ENCODE results near the gene SLX9. TPM values are rescaled to one million over a fixed set of nuclear protein-coding genes. Genes with fewer than 3 reads are reported as not detected.
"Not testable (repeated sequence)": the region's sequence is repeated elsewhere in the genome, so short reads cannot be mapped to it uniquely, and the experiment has no call there.

Gene SLX9
- total RNA-seq, 1 experiment from 2014 or later: 46.9 TPM

GRCh38 chr21:44902268-44903049, 37.4 kb upstream of the SLX9 start:
- no peak for DNase-seq (ENCODE audit: low read depth)

GRCh38 chr21:44903050-44903685, 36.7 kb upstream of the SLX9 start:
- no peak for DNase-seq (ENCODE audit: low read depth)

- no peak for DNase-seq (ENCODE audit: low read depth)
Measured at GRCh38 chr21:44903689-44904088, 36.1 kb upstream of the SLX9 start.

GRCh38 chr21:44904141-44904923, 35.5 kb upstream of the SLX9 start:
- no peak for DNase-seq (ENCODE audit: low read depth)

GRCh38 chr21:44905016-44905727, 34.7 kb upstream of the SLX9 start:
- no peak for DNase-seq (ENCODE audit: low read depth)

GRCh38 chr21:44905728-44906090, 34.1 kb upstream of the SLX9 start:
- no peak for DNase-seq (ENCODE audit: low read depth)

- DNase-seq (ENCODE audit: low read depth): no peak
Measured at GRCh38 chr21:44907225-44907965, 32.4 kb upstream of the SLX9 start.

- no peak for DNase-seq (ENCODE audit: low read depth)
Measured at GRCh38 chr21:44907966-44908895, 31.6 kb upstream of the SLX9 start.

GRCh38 chr21:44908908-44909307, 30.9 kb upstream of the SLX9 start:
- DNase-seq (ENCODE audit: low read depth): no peak

GRCh38 chr21:44909719-44910118, 30.1 kb upstream of the SLX9 start:
- no peak for DNase-seq (ENCODE audit: low read depth)

- DNase-seq (ENCODE audit: low read depth): no peak
Measured at GRCh38 chr21:44910229-44911067, 29.4 kb upstream of the SLX9 start.

- DNase-seq (ENCODE audit: low read depth): no peak
Measured at GRCh38 chr21:44911068-44911383, 28.8 kb upstream of the SLX9 start.

GRCh38 chr21:44911384-44912157, 28.3 kb upstream of the SLX9 start:
- DNase-seq (ENCODE audit: low read depth): peak; percentile 75

- DNase-seq (ENCODE audit: low read depth): no peak
Measured at GRCh38 chr21:44912158-44912473, 27.7 kb upstream of the SLX9 start.

- DNase-seq (ENCODE audit: low read depth): not testable (repeated sequence)
Measured at GRCh38 chr21:44912506-44913412, 27.1 kb upstream of the SLX9 start.

GRCh38 chr21:44913425-44914175, 26.2 kb upstream of the SLX9 start:
- no peak for DNase-seq (ENCODE audit: low read depth)

All from Daoy (cell line).